GM18502 (cell line): ENCODE measurements around the gene TPCN2.
"Not testable (repeated sequence)": the region's sequence is repeated elsewhere in the genome, so short reads cannot be mapped to it uniquely, and the experiment has no call there.

Experiments used
- ATAC-seq: cut with Tn5 transposase; IDR thresholded peaks from one replicate; pipeline ENCODE4 v1.9.1; 2021; ENCODE audit warnings: mild to moderate bottlenecking; ENCODE audit not compliant: unreplicated experiment, poor library complexity

TPCN2 gene

DNA sequence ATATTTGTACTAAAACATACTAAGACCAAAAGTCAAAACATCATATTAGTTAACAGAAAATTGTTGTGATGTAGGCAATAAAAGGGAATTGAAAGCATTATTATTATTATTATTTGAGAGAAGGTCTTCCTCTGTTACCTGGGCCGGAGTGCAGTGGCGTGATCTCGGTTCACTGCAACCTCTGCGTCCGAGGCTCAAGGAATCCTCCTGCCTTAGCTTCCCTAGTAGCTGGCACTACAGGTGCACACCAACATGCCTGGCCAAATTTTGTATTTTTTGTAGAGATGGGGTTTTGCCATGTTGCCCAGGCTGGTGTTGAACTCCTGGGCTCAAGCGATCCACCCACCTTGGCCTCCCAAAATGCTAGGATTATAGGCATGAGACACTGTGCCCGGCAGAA is 91.4 kb downstream of the TPCN2 start:
- not testable (repeated sequence) for ATAC-seq

- no peak for ATAC-seq
These were observed 91.9 kb downstream of the TPCN2 start for GRCh38 chr11:69140635-69141034.

DNA sequence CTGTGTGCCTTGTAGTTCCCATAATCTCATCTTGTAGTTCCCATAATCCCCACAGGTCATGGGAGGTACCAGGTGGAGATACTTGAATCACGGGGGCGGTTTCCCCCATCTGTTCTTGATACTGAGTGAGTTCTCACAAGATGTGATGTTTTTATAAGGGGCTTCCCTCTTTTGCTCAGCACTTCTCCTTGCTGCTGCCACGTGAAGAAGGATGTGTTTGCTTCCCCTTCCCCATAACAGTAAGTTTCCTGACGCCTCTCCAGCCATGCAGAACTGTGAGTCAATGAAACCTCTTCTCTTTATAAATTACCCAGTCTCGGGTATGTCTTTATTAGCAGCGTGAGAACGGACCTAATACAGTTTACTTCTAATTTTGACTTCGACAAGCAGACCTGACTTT is 93.0 kb downstream of the TPCN2 start:
- ATAC-seq = no peak

DNA sequence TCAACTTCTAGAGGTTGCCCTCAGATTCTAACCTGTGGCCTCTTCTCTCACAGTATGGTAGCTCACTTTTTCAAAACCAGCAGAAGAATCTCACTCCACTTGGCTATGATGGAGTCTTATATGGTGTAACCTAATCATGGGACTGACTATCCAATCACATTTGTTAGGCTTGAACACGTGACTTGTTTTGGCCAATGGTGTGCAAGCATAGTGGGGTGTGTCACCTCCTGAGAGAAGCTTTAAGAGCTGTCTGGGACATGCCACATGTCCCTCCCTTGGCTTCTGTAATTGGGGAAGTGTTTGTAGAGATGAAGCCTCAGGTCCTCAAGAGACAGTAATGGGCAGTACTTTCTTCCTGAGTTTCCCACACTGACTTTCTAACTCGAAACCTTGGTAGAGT is 94.2 kb downstream of the TPCN2 start:
- no peak for ATAC-seq

- ATAC-seq = no peak
These were observed 95.8 kb downstream of the TPCN2 start for GRCh38 chr11:69144316-69145049.

GRCh38 chr11:69145050-69145380 is 96.3 kb downstream of the TPCN2 start:
- ATAC-seq = no peak

- ATAC-seq = no peak
These were observed 99.6 kb downstream of the TPCN2 start for GRCh38 chr11:69148377-69148762.

DNA sequence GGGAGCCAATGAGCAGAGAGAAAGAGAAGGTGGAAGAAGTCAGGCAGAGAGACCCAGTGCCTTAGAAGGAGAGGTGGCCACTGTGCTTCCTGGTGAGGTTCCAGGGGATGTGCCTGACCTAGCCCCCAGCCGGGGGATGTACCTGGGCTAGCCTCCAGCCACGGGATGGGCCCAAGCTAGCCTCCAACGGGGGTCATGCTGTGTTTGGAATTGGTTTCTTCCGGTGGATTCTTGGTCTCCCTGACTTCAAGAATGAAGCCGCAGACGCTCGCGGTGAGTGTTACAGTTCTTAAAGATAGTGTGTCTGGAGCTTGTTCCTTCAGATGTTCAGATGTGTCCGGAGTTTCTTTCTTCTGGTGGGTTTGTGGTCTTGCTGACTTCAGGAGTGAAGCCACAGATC is 100.1 kb downstream of the TPCN2 start:
- no peak for ATAC-seq

DNA sequence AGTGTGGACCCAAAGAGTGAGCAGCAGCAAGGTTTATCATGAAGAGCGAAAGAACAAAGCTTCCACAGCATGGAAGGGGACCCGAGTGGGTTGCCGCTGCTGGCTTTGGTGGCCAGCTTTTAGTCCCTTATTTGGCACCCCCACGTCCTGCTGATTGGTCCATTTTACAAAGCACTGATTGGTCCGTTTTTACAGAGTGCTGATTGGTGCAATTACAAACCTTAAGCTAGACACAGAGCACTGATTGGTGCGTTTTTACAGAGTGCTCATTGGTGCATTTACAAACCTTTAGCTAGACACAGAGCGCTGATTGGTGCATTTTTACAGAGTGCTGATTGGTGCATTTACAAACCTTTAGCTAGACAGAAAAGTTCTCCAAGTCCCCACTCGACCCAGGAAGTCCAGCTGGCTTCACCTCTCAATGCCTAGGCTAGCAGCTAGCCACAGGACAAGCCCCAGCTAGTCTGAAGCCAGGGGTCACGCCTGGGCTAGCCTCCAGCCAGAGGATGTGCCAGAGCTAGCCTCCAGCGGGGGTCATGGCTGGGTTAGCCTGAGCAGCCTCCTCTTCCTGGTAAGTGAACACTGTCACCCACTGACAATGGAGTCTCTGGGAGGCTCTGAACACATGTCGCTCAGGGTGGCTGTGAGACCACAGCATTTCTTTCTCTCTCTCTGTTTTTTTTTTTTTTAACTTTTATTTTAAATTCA is 100.8 kb downstream of the TPCN2 start:
- not testable (repeated sequence) for ATAC-seq

GRCh38 chr11:69150175-69150574 is 101.4 kb downstream of the TPCN2 start:
- ATAC-seq = no peak

DNA sequence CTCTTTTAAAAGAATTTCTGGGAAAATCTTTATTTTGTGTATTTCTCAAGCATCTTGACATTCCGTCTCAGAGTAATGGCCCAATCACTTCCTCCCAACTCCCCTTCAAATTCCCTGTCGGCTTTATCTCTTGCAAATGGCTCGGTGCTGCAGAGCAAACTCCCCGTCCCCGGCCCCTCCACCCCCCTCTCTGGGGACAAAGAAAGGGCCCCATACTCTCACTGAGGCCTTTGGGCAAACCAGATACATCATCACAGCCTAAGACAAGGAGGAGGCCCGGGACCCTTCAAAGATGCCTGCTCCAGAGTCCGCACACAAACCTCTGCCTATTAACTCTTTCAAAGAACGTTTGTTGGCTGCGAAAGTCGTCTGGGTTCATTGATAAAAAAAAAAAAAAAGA is 103.1 kb downstream of the TPCN2 start:
- ATAC-seq = no peak

DNA sequence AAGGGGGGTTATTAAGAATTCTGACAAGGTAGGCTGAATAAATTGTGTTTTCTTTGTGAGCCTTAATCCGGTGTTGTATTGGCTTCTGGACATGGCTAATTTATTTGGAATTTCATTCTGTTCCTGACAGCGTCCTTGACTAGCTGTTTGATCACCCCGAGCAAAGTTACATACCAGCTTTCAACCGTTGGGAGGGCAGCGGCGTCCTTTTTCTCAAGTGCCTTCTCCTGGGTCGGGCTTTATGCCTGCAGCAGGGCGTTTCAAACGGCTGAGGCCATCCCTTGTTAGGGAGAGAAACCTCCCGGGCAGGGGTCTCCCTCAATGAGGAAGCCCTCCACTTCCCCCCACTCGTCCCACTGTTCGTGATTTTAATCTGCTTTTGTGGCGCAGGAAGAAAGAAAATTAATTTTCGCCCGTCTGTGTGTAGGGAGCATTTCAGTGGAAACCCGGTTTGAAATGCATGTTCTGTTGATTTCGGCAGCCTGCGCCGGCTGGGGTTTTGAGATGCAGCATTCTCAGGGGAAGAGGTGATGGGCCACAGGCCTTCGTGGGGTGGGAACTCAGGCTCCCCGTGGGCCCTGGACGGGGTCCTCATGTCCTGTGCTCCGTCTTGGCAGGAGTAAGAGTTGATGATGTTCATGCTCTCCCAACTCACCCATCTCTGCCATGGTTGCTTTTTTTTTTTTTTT is 104.1 kb downstream of the TPCN2 start:
- ATAC-seq = no peak

GRCh38 chr11:69153661-69154060 is 104.9 kb downstream of the TPCN2 start:
- ATAC-seq = no peak

DNA sequence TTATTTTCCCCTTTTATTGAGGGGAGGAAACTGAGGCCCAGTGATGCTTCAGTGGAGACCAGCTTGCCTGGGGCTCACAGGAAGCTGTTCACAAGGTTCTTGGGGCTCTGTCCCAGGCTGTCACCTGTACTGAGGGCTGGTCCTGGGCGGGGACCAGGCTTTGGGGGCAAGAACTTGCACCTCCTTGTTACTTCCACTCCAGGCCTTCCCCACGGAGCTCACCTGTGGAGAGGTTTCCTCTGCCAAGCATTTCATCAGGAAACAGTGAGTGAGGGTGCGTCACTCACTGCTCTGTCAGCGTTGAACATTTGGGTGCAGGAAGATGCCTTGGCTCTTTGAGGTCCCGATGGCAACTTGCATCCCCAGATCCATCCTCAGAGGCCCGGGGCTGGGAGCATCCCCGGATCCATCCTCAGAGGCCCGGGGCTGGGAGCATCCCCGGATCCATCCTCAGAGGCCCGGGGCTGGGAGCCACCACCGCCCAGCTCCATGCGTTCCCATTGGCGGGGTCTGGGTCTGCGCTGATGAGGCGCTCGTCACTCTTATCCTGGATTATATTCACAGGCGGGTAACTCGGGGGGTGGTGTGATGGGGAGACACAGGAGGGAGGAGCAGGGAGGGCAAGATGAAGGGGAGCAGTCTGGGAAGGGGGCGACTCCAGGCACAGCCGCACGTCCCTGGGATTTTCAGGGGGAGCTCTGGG is 105.6 kb downstream of the TPCN2 start:
- ATAC-seq = no peak

GRCh38 chr11:69154938-69155301 is 106.2 kb downstream of the TPCN2 start:
- no peak for ATAC-seq

- ATAC-seq = no peak
These were observed 106.8 kb downstream of the TPCN2 start, which contains the start of gene SMIM38 for GRCh38 chr11:69155302-69156234. SMIM38 (plus strand) TSS chr11:69155935; CDS start chr11:69157847, 1,912 bp downstream.

DNA sequence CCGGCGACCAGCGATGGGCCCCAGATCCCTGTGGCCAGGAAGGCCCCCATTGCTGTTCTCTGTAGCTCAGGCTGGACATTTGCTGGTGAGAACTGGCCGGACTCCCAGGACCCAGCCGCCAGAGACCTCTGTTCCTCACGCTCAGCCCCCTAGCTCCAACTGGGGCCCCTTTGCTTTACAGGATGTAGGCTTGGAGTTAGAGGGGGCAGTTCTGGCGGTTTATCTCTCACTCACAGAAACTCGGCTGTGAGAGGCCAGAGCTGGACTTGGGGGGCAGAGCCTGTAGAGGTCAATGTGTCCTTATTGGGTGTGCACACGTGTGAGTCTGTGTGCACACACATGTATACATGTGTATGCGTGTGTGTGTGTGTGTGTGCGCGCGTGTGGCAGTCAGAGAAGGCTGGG is 107.5 kb downstream of the TPCN2 start:
- ATAC-seq = no peak

GRCh38 chr11:69156673-69157155 is 108.0 kb downstream of the TPCN2 start:
- ATAC-seq = no peak

DNA sequence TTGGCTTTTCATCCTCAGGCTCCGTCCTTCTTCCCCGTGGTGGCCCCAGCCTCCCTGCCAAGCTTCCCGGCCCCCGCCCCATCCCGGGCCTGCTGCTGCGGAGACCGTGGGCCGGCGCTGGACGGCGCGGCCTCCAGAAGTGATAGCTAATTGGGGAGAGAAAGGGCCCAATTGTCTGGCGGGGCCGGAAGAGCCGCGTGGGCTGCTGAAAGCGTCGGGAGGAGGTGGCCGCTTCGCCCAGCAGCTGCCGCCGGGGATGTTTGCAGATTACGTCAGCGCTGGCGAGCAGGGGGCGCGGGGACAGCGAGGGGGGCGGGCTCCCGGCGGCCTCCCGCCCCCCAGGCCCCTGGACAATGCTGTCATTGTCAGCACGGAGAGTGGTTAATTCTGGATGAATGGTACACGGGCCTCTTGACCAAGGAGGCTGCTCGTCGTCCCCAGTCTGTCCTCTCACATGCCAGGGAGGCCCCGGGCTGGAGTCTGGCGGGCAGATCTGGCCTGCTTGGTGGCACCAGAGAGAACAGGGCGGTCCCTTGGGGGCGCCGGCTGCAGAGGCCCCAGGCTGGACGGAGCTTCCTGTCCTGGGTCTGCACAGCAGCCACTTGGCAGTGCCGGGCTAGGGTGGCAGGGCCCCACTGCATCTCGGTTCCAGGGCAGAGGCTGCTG is 108.6 kb downstream of the TPCN2 start:
- no peak for ATAC-seq
